Stimulated activated CD8-positive, alpha-beta memory T cell treated with anti-CD3 and anti-CD28 coated beads, Interleukin-12 subunit alpha, Interleukin-12 subunit beta, amount 100 ng/mL, for 4 hours (primary cell): ENCODE data around the gene UVSSA.
"Not testable (repeated sequence)": the region's sequence is repeated elsewhere in the genome, so short reads cannot be mapped to it uniquely, and the experiment has no call there.

Source experiments
- DNase-seq: peaks from one replicate; pipeline ENCODE4 v3.0.0-alpha.2; 2020; ENCODE audit warnings: low read depth

Gene UVSSA

DNA sequence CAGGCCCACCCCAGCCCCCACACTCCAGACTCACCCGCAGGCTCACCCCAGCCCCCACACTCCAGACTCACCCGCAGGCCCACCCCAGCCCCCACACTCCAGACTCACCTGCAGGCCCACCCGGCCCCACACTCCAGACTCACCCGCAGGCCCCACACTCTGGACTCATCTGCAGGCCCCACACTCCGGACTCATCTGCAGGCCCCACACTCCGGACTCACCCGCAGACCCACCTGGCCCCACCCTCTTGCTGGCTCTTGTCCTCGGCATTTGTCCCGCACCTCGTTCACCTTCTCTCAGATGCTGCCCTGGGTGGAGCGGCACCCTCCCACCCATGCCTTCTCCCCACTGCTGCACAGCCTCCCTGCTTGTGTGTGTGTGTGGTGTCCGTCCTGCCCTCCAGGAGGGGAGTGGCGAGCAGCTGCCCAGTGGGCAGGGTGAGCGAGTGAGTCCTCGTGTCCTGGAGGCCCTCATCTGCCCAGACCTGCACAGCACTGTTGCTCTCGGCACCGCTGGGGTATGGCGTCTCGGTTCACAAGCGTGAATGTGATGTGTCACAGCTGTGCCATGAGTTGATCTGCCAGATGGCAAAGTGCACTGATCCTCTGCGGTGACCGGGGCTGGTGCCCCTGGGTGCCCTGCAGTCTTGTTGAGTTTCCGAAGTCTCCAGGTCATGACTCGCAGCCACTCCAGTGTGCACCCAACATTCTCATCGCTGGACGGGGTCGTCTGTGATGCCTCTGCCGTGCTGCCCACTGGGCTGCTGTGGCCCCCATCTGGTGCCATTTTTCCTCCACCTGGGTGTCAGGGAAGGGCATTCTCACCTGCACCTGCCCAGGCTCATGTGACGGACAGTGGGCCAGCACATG lies 29.6 kb upstream of the UVSSA start:
- no peak for DNase-seq

DNA sequence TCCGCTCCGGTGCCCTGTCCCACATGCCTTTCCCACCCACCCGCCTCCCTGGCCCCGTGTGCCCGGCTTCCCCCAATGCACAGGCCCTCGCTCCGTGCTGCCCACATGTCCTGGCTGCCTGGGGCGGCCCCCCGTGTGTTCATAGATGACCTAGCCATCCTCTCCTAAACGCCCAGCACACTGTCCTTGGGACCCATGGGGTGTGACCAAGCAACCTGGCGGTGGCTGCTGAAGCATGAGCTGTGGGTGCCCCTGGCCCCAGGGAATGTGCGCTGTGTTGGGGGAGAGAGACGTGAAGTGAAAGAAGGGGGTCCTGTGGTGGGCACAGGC lies 29.0 kb upstream of the UVSSA start:
- no peak for DNase-seq

DNA sequence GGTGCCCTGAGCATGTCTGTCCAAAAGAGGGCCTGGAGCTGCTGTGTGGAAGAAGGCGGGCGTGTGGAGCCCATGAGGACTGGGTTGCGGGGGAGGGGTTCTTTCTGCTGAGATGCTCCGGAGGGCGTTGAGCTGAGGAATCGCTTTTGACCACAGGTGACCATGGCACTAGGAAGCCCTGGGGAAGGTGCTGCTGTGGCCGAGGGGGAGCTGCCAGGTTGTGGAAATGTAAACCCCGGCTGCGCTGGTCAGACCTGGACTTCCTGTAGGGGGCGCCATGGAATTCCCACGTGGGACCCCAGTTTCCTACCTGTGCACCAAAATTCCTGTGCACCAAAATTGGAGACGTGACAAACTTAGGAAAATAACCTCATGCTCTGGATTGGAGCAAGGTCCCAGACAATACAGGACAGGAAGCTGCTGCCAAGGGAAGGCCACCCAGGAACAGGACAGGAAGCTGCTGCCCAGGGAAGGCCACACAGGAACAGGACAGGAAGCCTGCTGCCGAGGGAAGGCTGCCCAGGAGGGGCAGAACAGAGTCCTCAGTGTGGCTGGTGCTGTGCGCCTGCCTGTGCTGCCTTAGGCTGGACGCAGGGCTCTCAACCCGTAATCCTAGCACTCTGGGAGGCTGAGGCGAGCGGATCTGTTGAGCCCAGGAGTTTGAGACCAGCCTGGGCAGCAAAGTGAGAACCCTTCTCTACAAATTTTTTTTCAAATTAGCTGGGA lies 28.4 kb upstream of the UVSSA start:
- no peak for DNase-seq

DNA sequence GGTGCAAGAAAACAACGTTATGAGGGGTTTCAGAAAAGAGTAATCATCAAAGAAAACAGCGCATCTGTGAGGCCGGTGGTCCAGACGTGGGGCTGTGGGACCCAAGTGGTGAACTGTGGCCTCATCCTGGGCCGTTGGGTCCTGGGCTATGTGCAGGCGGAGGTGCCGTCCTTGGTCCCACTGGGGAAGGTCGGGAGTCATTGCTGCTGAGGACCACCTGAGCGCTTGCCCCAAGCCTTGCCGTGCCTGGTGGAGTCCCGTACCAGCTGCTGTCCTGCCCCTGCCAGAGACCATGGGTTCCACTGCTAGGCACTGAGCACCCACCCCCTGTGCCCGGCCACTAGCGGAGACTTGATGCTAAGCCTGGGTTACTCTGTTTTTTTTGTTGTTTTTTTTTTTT lies 25.5 kb upstream of the UVSSA start:
- DNase-seq: no peak

DNA sequence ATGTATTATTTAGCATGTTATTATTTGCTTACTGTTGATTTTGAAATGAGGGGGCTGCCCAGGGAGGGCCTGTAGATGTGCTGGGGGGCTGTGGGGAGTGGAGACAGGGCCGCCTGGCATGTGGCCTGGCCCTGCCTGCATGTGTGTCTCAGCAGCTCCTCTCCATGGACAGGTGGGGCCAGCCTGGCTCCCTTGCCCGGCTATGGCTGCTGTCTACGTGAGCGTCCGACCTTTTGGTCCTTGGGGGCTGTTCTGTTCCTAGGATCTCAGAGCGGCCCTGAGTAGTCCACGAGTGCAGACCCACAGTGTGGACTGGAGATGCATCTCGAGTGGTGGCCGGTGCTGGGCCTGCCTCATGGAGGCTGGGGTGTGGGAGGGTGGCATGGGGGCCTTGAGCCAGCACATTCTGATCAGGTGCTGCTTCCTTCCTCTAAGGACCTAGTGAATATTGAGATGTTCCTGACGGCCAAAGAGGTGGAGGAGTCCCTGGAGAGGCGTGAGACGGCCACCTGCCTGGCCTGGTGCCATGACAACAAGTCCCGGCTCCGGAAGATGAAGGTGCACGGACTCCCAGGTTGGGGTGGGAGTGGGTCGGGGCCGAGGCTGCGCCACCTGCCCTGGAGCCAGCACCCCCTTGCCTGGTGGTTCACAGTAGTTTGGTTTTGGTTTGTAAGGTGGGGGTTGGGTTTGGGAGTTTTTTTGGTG lies 24.9 kb upstream of the UVSSA start:
- DNase-seq: no peak

DNA sequence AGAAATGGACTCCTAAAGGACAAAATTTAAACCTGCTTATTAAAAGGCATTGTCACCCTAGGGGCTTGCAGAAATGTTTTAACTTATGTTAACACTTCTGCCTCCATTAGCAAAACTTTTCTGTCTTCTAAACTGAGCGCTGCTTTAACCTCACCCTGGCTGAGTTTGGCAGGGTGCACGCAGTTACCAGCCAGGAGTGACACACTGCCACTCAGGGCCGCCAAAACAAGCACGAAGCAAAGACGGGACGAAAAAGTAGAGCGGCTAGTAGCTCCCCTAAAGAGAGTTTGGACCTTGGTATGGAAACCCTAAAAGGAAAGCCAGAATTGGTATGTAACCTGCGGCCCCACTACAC lies 23.8 kb upstream of the UVSSA start:
- no peak for DNase-seq

DNA sequence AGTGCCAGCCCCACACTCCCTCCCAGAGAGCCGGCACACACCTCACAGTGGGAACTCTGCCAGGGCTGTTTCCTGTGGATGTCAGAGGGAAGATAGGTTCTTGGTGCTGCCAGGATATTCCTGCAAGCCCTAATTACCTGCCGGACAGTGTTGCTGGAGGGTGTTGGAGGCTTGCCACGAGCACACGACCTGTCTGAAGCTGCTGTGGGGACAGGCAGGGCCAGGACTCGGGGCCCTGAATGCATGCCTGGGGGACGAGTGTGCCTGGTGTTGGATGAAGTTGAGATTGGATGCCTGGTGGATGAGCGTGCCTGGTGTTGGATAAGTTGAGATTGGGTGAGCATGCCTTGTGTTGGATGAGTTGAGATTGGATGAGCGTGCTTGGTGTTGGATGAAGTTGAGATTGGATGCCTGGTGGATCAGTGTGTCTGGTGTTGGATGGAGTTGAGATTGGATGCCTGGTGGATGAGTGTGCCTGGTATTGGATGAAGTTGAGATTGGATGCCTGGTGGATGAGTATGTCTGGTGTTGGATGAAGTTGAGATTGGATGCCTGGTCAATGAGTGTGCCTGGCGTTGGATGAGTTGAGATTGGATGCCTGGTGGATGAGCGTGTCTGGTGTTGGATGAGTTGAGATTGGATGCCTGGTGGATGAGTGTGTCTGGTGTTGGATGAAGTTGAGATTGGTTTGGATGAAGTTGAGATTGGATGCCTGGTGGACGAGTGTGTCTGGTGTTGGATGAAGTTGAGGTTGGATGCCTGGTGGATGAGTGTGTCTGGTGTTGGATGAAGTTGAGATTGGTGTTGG lies 23.2 kb upstream of the UVSSA start:
- DNase-seq: no peak

DNA sequence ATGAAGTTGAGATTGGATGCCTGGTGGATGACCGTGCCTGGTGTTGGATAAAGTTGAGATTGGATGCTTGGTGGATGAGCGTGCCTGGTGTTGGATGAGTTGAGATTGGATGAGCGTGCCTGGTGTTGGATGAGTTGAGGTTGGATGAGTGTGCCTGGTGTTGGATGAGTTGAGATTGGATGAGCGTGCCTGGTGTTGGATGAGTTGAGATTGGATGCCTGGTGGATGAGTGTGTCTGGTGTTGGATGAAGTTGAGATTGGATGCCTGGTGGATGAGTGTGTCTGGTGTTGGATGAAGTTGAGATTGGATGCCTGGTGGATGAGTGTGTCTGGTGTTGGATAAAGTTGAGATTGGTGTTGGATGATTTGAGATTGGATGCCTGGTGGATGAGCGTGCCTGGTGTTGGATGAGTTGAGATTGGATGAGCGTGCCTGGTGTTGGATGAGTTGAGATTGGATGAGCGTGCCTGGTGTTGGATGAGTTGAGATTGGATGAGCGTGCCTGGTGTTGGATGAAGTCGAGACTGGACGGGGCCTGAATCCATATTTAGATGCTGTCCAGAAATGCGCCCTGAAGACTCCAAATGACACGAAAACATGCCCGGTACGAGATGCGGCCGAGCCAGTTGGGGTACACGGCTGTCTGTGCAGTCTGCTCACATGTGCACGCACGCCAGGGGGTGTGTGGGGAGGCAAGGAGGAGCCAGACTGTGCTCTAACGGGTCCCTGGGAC lies 22.4 kb upstream of the UVSSA start:
- not testable (repeated sequence) for DNase-seq

DNA sequence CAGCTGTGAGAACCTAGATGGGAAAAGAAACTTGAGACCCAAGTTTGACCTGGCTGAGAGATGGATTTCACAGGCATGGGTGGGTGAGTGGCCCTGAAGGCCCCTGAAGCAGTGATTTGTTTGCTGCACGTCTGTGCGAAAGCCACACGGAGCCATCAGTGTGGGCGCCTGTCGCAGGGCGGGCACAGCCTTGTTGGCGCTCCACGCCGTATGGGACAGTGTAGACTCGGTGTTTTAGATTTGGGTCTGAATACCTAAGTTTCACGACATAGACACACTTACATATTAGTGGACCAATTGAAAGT lies 21.9 kb upstream of the UVSSA start:
- DNase-seq: no peak

DNA sequence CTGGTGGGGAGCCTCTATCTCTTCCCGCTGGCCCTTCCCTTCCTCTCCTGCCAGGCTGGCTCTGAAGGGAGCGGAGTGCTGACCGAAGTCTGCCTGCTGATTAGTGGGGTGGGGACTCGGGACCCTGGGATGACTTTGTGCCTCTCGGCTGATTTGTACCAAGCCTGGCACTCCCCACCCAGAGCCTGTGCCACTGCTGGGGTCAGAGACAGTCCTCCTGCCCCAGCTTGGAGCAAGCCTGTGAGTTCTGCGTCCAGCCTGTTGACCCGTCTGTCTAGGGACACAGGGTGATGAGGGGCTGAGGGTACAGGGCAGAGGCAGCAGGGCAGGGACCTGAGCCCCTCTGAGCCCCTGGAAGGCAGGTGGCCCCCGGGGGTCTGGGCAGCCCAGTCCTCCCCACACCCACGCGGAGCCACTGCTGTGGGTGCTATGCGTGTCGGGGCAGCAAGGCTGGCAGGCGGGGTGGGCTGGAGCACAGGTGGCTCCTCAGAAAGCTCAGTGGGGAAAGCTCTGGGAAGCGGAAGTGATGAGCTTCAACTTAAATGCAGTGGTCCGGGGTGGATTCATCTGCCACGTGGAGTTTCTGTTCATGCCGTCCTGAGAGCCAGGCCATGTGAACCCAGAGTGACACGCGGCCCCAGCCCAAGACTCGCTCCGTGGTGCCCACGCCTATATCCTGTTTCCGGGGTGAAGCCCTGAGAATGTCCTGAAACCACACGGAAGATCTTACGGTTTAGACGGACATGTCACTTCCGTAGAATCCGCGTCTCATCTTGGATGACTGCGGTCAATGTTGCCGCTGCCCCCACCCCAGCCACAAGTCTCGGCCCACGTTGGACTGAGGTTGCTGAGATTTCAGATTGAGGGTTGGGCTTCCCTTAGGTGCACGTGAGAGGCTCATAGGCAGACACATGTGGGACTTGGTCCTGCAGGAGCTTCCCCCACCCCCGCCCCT lies 21.1 kb upstream of the UVSSA start:
- no peak for DNase-seq

DNA sequence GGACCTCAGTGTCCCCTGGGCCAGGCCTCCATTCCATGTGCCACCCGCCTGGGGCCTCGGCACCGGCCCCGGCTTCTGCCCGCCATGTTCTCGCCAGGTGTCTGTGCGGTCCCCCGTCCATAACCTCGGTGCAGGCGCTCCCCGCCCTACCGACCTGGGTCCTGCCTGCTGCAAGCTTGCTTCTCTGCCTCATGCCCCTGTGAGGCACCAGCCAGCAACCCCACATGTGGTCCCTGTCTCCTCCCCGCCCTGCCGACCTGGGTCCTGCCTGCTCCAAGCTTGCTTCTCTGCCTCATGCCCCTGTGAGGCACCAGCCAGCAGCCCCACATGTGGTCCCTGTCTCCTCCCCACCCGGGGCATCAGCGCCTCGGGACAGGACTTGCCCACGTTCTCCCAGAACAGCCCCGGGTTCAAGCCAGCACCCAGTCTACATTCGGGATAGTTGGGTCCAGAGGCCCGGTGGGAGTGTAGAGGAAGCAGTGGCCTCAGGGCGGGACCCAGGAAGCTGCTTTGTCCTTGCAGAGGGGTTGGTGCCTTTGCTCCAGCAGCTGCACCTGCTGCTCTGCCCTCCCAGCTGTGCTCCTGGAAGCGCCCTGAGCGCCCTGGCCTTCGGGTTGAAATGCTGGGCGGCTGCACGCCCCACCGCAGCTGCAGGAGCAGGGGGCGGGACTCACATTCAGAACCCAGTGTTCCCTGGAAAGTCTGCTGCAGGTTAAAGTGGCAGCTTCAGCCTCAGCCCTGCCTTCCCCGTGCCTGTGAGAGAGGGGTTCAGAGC lies 20.1 kb upstream of the UVSSA start:
- DNase-seq: no peak

DNA sequence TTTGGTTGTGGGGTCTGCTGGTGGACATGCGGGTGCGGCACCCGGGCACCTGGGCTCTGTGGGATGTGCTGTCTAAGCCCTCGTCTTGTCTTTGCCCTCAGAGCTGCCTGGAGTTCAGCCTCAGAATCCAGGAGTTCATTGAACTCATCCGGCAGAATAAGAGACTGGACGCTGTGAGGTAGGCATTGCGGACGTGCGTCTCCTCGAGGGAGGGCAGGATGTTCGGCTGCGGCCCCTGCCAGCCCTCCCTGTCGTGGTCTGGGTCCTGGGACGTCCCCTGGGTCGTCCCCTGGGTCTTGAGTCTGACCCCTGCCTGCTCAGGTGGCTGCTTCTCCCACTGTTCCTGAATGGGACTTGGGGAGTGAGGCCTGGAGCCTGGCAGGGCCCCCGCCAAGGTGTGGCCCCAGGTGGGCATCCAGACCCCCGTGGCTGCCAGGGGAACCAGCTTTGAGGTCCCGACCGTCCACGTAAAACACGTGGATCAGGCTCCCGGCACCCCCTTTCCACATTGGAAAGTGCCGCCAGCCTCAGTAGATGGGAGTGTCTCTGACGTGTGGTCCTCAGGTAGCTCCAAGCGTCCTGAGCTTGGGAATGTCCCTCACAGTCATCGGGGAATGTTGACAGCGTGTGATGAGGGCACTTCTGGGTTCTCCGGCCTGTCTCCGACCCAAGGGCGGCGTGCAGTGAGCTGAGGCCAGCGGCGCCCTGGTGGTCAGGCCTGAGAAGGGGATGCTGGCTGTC lies 19.3 kb upstream of the UVSSA start:
- no peak for DNase-seq

DNA sequence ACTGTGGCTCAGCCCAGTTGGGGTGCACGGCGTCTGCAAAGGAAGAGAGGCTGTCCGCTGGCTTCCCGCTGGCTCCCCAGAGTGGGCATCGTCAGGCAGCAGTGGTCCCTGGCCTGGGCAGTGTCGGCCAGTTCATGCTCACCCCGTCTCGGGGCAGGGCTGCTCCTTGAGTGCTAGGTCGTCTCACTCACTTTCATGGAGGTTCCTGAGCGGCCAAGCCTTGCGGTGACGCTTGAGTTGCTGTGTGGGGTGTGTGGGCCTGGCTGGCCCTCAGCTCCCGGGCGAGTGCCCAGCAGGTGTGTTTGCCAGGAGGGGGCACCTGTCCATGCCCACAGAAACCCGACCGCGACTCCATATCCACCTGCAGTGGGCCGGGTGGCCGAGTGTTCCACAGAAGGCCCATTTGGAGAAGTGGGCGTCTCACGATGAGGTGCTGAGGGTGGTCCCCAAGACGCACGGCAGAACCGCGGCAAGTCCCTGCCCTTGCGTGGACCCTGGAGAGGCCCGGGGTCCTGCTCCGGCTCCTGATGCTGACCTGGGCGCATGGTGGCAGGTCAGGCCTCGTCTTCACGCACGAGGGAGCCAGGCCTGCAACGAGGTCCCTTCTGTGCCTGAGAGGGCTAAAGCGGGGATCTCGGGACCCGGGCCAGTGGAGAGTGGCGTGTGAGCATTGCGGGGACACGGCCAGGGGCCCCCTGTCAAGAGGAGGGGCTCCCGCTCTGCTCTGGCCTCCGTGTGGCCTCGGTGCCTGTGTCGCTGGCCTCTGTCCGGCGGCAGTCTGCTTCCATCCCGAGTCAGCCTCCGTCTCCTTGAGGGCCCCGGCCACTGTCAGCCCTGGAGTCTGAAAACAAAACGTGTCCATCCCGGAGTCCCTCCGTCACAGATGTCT lies 18.5 kb upstream of the UVSSA start:
- no peak for DNase-seq

DNA sequence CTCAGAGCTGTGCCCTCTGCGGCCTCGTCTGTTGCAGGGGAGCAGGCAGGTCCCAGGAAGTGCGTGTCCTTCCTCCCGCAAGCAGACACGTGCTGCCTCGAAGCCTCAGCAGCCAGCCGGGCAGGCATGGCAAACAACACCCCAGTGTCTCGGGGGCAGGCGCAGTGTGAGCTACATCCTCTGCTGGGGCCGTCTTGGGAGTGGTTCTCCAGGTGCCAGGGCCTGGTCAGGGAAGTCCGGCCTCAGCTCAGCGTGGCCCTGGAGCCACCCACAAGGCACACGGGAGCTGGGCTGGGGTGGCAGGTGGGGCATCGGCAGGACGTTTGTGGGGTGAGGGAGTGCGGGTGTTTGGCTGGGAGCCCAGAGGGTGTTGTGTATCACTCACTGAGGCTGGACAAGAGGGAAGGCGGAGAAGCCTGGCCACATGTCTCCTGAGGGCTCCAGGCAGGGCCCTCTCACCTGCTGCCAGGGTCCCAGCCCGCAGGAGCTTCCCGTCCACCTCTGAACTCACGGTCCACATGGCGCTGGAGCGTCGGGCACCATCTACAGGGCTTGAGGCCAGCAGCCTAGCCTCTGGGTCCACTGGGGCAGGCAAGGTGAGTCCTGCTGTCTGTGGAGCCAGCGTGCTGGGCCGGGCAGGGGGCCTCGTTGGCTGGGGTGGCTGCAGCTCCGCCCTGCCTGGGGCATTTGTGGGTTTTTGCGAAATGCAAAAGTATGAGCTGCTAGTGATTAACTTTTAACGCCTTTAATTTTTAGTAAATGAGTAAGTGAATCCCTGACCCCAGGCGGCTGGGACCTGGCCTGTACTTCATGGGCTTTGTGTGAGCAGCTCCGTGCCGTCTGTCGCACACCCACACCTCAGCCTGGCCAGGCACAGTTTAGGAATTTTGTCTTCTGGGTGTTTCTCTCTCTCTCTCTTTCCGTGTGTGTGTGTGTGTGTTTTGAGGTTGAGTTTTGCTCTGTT lies 17.3 kb upstream of the UVSSA start:
- DNase-seq: no peak

DNA sequence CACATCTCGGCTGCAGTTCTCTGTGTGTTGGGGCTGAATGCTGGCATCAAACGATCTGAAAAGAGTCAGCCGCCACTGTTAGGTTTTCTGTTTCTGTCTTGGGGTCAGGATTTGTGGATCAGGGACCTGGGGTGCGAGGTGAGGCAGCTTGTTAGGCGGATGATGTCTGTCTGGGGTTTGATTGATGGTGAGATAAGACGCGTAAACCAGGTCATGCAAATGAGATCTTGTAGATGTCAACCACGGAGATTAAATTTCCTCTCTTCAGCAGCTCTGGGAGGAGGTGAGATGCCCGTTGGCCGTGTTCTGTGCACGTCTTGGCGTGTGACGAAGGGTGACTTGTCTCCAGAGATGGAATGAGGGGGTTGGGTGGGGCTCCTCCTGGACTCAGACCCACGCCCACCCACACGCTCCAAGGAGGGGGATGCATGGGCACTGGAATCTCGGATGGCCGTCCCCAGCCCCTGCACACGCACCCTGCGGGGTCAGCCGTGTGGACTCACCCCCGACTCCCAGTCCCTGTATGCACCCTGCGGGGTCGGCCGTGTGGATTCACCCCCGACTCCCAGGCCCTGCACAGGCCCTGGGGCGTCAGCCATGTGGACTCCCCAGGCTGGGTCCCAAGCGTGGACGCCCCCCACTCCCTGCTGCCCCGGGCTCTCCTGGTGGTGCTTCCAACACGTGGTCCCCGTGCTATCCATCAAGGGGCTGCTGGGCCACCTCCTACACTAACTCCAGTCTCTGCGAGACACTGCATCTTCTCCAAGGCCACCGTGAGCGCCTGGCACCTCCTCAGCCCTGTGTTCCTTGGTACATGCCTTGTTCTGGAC lies 16.0 kb upstream of the UVSSA start:
- DNase-seq: peak; percentile 46
